ENCODE results near the gene CPE.

- TF ChIP-seq CEBPB (IDR thresholded peaks at IDR 0.05; ENCODE audit: low read depth, low read length) (no peak), CTCF (conservative IDR thresholded peaks at IDR 0.05; ENCODE audit: low read depth, low read length) (no peak)
Measured at GRCh38 chr4:165506849-165507248, 128.0 kb downstream of the CPE start.
